Measurements from ENCODE around the gene NPSR1.

GRCh38 chr7:34835901-34836600 is 178.0 kb downstream of the NPSR1 start:
- TF ChIP-seq CTCF (IDR thresholded peaks at IDR 0.05; ENCODE audit: low read depth, low read length, poor library complexity, severe bottlenecking) (no peak), EZH2phosphoT487 (IDR thresholded peaks at IDR 0.05; ENCODE audit: borderline replicate concordance, low read length) (no peak)

All from DOHH2 (cell line).